GM12878 (cell line): ENCODE results near the gene GPATCH2L. TPM values are rescaled to one million over a fixed set of nuclear protein-coding genes. Genes with fewer than 3 reads are reported as not detected.

ENCODE experiments used
- ATAC-seq: fragments of 200-7000 bp; cut with Tn5 transposase; 3 replicates; pipeline ENCODE4 v1.9.1; 2020; ENCODE audit warnings: mild to moderate bottlenecking, moderate library complexity
- BruUV-seq: library from RNA; stranded (reverse); fragments of 400-500 nt; replicated peaks from 2 replicates; lab custom pipeline; 2021; lab: Mats Ljungman, UMichigan
- CTCF ChIA-PET: fragments of 300-600 bp; sonication (Branson Sonifier 250); formaldehyde crosslinking; extraction: SDS; loops from one replicate; lab custom pipeline; 2021; ENCODE audit warnings: inconsistent platforms; lab: Yijun Ruan, JAX
- POLR2A ChIA-PET: fragments of 350-600 bp; formaldehyde crosslinking; extraction: SDS; loops from one replicate; lab custom pipeline; 2021; ENCODE audit warnings: inconsistent platforms; lab: Charles Lee
- RAD21 ChIA-PET: fragments of 300-600 bp; sonication (Branson Sonifier 250); formaldehyde crosslinking; loops from one replicate; lab custom pipeline; 2023; ENCODE audit warnings: antibody characterized with exemption; ENCODE audit not compliant: unreplicated experiment; lab: Charles Lee
- SMC1A ChIA-PET: fragments of 300-600 bp; sonication (Branson Sonifier 250); formaldehyde crosslinking; loops from one replicate; lab custom pipeline; 2023; ENCODE audit not compliant: unreplicated experiment, uncharacterized antibody; lab: Charles Lee
- DNase-seq: peaks from one replicate; pipeline ENCODE4 v3.0.0-alpha.2; 2011; ENCODE audit warnings: low read depth, low spot score
- FAIRE-seq: peaks from 3 replicates; lab custom pipeline; 2011; peaks lifted over from hg19 to GRCh38; lab: Jason Lieb, UNC
- H2AFZ ChIP-seq: 2 replicates; pipeline ENCODE4 v1.6.0; 2011; ENCODE audit warnings: low read depth, low read length, control low read depth; ENCODE audit not compliant: control insufficient read depth
- H3K27ac ChIP-seq: 2 replicates; pipeline ENCODE4 v1.5.1; 2011; ENCODE audit warnings: control low read depth; ENCODE audit not compliant: control insufficient read depth, insufficient read depth
- H3K27me3 ChIP-seq, 2 experiments: replicated peaks in 1 of 2; 2 replicates each; pipeline versions ENCODE4 v1.6.0 to v1.6.1; 2011; ENCODE audit warnings: low read length in 1 of 2; ENCODE audit not compliant: control insufficient read depth in 2 of 2, insufficient read depth in 2 of 2
- H3K36me3 ChIP-seq, 2 experiments: 2 replicates each; pipeline ENCODE4 v1.5.1; 2011; ENCODE audit warnings: low read length in 1 of 2; ENCODE audit not compliant: control insufficient read depth in 2 of 2, insufficient read depth in 2 of 2
- H3K4me1 ChIP-seq: 2 replicates; pipeline ENCODE4 v1.6.1; 2011; ENCODE audit warnings: mild to moderate bottlenecking, low read length, moderate library complexity, mixed read lengths; ENCODE audit not compliant: control insufficient read depth, insufficient read depth
- H3K4me2 ChIP-seq: 2 replicates; pipeline ENCODE4 v1.6.0; 2011; ENCODE audit warnings: control low read depth; ENCODE audit not compliant: control insufficient read depth, insufficient read depth
- H3K4me3 ChIP-seq: fragments of 200-600 bp; sonication (generic); 2 replicates; pipeline ENCODE4 v1.5.1; 2016
- H3K79me2 ChIP-seq: 2 replicates; pipeline ENCODE4 v1.6.0; 2011; ENCODE audit warnings: low read length; ENCODE audit not compliant: control insufficient read depth, insufficient read depth
- H3K9ac ChIP-seq: 2 replicates; pipeline ENCODE4 v1.8.0; 2011; ENCODE audit warnings: low read length, control low read depth, mixed read lengths; ENCODE audit not compliant: control insufficient read depth, insufficient read depth
- H3K9me3 ChIP-seq: replicated peaks from 3 replicates; pipeline ENCODE4 v1.5.1; 2011; ENCODE audit warnings: mild to moderate bottlenecking, low read length; ENCODE audit not compliant: control insufficient read depth, insufficient read depth
- H4K20me1 ChIP-seq: 2 replicates; pipeline ENCODE4 v1.6.0; 2011; ENCODE audit not compliant: control insufficient read depth, insufficient read depth
- HDAC6 ChIP-seq: fragments of 200-600 bp; sonication (generic); IDR thresholded peaks from one replicate; pipeline ENCODE4 v1.8.0; 2017; ENCODE audit warnings: antibody characterized with exemption; ENCODE audit not compliant: unreplicated experiment
- JUNB ChIP-seq: IDR thresholded peaks from 2 replicates; pipeline ENCODE4 v1.6.1; 2016; ENCODE audit warnings: antibody characterized with exemption, mild to moderate bottlenecking
- KDM1A ChIP-seq: fragments of 200-600 bp; sonication (generic); IDR thresholded peaks from 2 replicates; pipeline ENCODE4 v1.6.1; 2016; ENCODE audit warnings: borderline replicate concordance
- MYB ChIP-seq: fragments of 150-350 bp; IDR thresholded peaks from 2 replicates; pipeline ENCODE4 v1.6.1; 2014; ENCODE audit warnings: mild to moderate bottlenecking, low read depth, low read length, borderline replicate concordance
- NFYB ChIP-seq: IDR thresholded peaks from 2 replicates; pipeline ENCODE4 v1.6.1; 2011; ENCODE audit warnings: low read depth, mild to moderate bottlenecking, low read length, improper control_type of control experiment, moderate library complexity; ENCODE audit not compliant: insufficient read depth
- RAD51 ChIP-seq: fragments of 450-650 bp; IDR thresholded peaks from 2 replicates; pipeline ENCODE4 v1.6.1; 2016; ENCODE audit warnings: moderate library complexity, mild to moderate bottlenecking, inconsistent platforms
- RBBP5 ChIP-seq: fragments of 200-600 bp; sonication (generic); conservative IDR thresholded peaks from 2 replicates; pipeline ENCODE4 v1.6.1; 2016
- RELB ChIP-seq: fragments of 450-650 bp; IDR thresholded peaks from 2 replicates; pipeline ENCODE4 v1.6.1; 2017; ENCODE audit warnings: low read depth, mild to moderate bottlenecking, moderate library complexity
- SIN3A ChIP-seq: IDR thresholded peaks from 2 replicates; pipeline ENCODE4 v1.6.1; 2012; ENCODE audit warnings: low read depth, low read length, improper control_type of control experiment
- SP1 ChIP-seq: IDR thresholded peaks from one replicate; pipeline ENCODE4 v1.6.1; 2011; ENCODE audit warnings: low read depth, low read length
- SPI1 ChIP-seq: IDR thresholded peaks from 2 replicates; pipeline ENCODE4 v1.6.1; 2011; ENCODE audit warnings: low read depth, mild to moderate bottlenecking, low read length, moderate library complexity, borderline replicate concordance; ENCODE audit not compliant: insufficient read depth
- STAT1 ChIP-seq: fragments of 450-650 bp; conservative IDR thresholded peaks from 2 replicates; pipeline ENCODE4 v1.6.1; 2014; ENCODE audit warnings: antibody characterized with exemption, mild to moderate bottlenecking
- TBL1XR1 ChIP-seq: IDR thresholded peaks from 2 replicates; pipeline ENCODE4 v1.6.1; 2012; ENCODE audit warnings: low read depth, low read length, improper control_type of control experiment
- TCF3 ChIP-seq: IDR thresholded peaks from 2 replicates; pipeline ENCODE4 v1.6.1; 2012; ENCODE audit warnings: low read depth, mild to moderate bottlenecking, low read length, borderline replicate concordance; ENCODE audit not compliant: insufficient read depth
- USF1 ChIP-seq: IDR thresholded peaks from 2 replicates; pipeline ENCODE4 v1.6.1; 2011; ENCODE audit warnings: borderline replicate concordance, low read depth, mild to moderate bottlenecking, moderate library complexity, mixed read lengths, low read length; ENCODE audit not compliant: insufficient read depth; ENCODE audit errors: extremely low read length
- ZNF217 ChIP-seq: fragments of 450-650 bp; IDR thresholded peaks from 2 replicates; pipeline ENCODE4 v1.6.1; 2017; ENCODE audit warnings: antibody characterized with exemption, mild to moderate bottlenecking
- ZNF274 ChIP-seq: IDR thresholded peaks from one replicate; pipeline ENCODE4 v1.8.0; 2011; ENCODE audit not compliant: insufficient read length, insufficient read depth
- WGBS: methylation state at CpG from one replicate; pipeline ENCODE4 v1.1.6; 2016; ENCODE audit warnings: low lambda C conversion rate; ENCODE audit not compliant: insufficient replicate concordance, insufficient coverage; ENCODE audit errors: missing lambda C conversion rate; 5-methylcytosine and 5-hydroxymethylcytosine counted together
- in situ Hi-C: fragments of 300-500 bp; cut with MboI; formaldehyde crosslinking; loops from 9 replicates; pipeline ENCODE4 v1.14.3; 2018; ENCODE audit warnings: mixed read lengths
- intact Hi-C: fragments of 100-400 bp; cut with micrococcal nuclease; formaldehyde crosslinking; loops from one replicate; pipeline ENCODE4 v1.14.2; 2022; ENCODE audit not compliant: unreplicated experiment
- polyA plus RNA-seq, 11 experiments: library from polyadenylated mRNA; depleted of rRNA in 4 of 11; unstranded in 6 of 11; stranded (reverse) in 5 of 11; fragments of >200 nt; fragmentation: Nextera tagmentation in 4 of 11; fragmentation: Illumina TruSeq in 1 of 11; extraction: Ambion mirVana in 4 of 11; extraction: Trizol in 1 of 11; gene quantifications; 1 replicate in 1 of 11; 2 replicates in 10 of 11; pipeline versions ENCODE4 v1.2.1 to v1.2.3, GENCODE V29; 2011 to 2016; ENCODE audit warnings: inconsistent platforms in 2 of 11, missing spikeins in 2 of 11, low read depth in 1 of 11
- total RNA-seq, 4 experiments: library from RNA; depleted of rRNA in 3 of 4; stranded (reverse); fragments of >200 nt in 3 of 4; fragmentation: Illumina TruSeq in 1 of 4; extraction: Trizol in 1 of 4; gene quantifications; 2 replicates each; pipeline versions ENCODE4 v1.2.1 to v1.2.3, GENCODE V29; 2013 to 2021

The GPATCH2L gene
- total and polyA plus RNA-seq, 10 of the 15 experiments (the other 5 are each of a cell fraction or from before 2014, with no cell fraction given), result 9.1 to 50.9 (median 24.4) TPM

- no peaks in the 10 kb centered on the region for H3K4me1 ChIP-seq
- BruUV-seq, result no TSS peak
- ChIA-PET POLR2A (interaction anchor here (1.1 kb wide), 1 partner anchor 26 kb away, joined by 3 read pairs; no protein-coding TSS in a partner anchor), CTCF (interaction anchor here (0.8 kb wide), 1 partner anchor 19 kb away, joined by 3 read pairs; no protein-coding TSS in a partner anchor), RAD21 (no interaction called here)
- no peaks in the 10 kb centered on the region for H3K9me3 ChIP-seq
- ATAC-seq, result no peak
- WGBS, result 21% methylated on average over 23 of the region's 30 CpGs
- no peak overlapping the region for H3K9ac ChIP-seq
- no peak overlapping the region for H2AFZ ChIP-seq
- H3K4me3 ChIP-seq, result no peak overlapping the region
- TF ChIP-seq RBBP5 (no peak), SP1 (no peak), MYB (no peak), ZNF274 (no peak), TBL1XR1 (no peak), JUNB (no peak), NFYB (no peak), HDAC6 (no peak), TCF3 (no peak), RAD51 (no peak), SPI1 (no peak), ZNF217 (no peak), SIN3A (no peak), RELB (no peak), KDM1A (no peak), USF1 (no peak), STAT1 (no peak)
- TF ChIP-seq, all 136 proteins: peak for 0
- in situ Hi-C loops (no loop called here), intact Hi-C loops (no loop called here)
- Histone ChIP-seq H3K79me2 (no peaks in the 10 kb centered on the region), H3K27ac (no peak overlapping the region), H3K36me3 (no peaks in the 10 kb centered on the region), H3K4me2 (no peak overlapping the region), H4K20me1 (no peaks in the 10 kb centered on the region; the same call in 1 of the 2 replicates), H3K27me3 (peaks cover 0 to 2% of the 10 kb centered on the region in 2 experiments; a peak in 2 of 4 replicates)
- DNase-seq (no peak), FAIRE-seq (no peak)
- SMC1A ChIA-PET, result interaction anchor here (0.8 to 1.6 kb wide), 2 partner anchors 30 to 222 kb away, joined by 3 to 4 read pairs; no protein-coding TSS in a partner anchor
Observed at GRCh38 chr14:76131071-76131965, 20.4 kb upstream of the GPATCH2L start.
